Measurements from ENCODE around the gene C10orf90.

C10orf90 gene

DNA sequence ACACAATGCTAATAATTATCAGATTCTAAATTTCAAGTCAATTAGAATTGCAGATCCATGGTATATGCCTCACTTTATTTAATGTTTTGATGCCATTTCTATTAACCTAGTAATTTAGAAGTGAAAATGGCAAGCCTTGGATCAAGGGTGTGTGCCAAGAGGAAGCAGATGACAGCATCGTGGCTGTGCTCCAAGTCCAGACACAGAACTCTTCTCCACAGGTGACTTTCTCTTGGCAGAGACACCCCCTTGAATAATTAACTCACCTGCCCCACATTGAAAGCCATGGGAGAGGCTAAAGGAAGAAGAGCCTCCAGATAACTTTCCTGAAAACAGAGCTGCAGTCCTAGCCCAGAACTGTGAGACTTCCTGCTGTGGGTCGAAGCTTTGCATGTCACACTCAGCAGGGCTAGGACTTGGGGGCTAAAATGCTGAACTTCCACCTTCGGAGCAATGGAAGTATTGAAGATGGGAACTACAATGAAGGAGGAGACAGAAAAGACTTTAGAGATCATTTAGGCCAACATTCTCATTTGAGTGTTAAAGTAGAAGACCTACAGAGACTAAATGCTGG is 996 bp upstream of the C10orf90 start:
- no peak for DNase-seq

GRCh38 chr10:126670895-126671261 is 385 bp upstream of the C10orf90 start:
- no peak for DNase-seq

GRCh38 chr10:126669168-126669567 is 1.3 kb downstream of the C10orf90 start:
- no peak for DNase-seq

DNA sequence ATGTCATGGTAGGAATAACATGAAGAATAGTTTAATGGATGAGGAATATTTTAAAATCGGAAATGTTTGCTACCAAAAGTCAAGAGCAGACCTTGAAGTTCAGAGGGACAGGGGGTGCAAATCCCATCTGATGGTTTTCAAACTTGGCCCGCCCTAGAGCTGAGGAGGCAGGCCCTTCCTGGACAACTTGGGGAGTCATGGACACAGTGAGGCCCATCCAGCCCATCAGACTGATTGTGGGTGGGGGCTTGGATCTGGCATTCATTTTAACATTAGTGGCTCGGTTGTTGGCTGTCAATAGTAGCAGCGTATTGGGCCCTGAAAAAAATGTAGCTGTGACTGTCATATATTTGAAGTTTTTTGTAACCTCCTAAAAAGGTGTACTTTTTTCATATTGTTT is 2.0 kb downstream of the C10orf90 start:
- no peak for DNase-seq

DNA sequence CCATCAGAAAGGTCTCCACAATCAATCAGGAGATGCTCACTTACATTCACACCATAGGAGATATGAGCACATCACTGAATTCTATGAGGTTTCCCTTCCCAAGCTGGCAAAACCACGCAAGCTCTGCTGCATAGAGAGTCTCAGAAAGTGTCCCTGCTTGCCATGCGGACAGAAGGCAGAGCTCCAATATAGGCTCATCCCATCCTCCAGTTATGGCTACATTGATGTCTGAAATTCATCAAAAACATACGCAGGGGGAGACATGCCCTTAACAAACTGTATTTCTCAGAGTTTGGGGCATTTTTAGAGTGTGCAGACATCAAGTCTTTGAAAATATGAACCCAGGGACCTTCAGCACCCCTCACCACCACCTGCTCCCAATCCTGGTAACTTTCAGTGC is 2.9 kb downstream of the C10orf90 start:
- DNase-seq, result no peak

DNA sequence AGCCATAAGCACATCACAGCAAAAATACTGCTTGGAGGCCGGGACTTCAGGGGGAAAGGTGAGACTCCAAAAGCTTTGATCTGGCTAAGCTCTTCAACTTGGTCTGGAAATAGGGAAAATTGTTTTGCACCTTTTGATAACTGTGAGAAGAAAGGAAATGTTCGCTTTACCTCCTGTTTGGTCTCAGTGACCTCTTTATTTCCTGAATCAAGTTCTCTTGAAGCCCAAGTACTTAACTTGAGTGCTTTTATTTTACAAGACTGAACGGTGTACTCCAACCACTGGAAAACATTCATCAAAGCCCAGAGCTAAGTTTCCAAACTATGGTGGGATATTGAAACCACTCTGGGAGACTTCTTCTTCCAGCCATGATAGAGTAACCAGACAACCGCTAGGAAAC is 5.3 kb downstream of the C10orf90 start:
- no peak for DNase-seq

- no peak for DNase-seq
Observed at GRCh38 chr10:126663880-126664279, 6.6 kb downstream of the C10orf90 start.

GRCh38 chr10:126663328-126663727 is 7.2 kb downstream of the C10orf90 start:
- no peak for DNase-seq

DNA sequence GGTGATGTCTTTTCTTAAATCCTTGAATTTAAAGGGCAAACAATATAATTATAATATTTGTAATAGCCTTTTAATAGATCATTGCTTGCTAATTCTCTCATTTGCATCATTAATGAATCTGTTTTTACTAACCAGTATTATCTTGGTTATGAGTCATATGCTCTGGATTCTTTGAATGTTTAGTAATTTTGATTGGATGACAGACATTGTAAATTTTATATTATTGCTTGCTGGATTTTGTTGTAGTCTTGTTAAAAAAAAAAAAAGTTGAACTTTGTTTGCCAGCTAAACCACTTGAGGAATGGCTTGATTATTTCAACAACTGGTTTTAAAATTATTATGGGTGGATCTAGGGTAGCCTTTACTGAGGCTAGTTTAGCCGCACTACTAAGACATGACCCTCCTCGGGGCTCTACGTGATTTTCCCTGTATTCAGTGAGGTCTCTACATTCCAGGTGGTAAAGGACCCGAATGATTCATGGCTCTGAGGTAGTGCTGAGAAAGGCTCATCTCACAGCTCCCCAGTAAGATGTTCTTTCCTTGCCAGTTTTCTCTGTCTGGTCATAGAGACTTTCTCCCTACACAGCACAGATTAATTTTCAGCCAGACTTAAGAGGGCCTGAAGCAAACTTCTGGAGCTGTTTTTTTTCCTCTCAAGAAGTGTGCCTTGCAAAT is 8.5 kb downstream of the C10orf90 start:
- DNase-seq, result no peak

DNA sequence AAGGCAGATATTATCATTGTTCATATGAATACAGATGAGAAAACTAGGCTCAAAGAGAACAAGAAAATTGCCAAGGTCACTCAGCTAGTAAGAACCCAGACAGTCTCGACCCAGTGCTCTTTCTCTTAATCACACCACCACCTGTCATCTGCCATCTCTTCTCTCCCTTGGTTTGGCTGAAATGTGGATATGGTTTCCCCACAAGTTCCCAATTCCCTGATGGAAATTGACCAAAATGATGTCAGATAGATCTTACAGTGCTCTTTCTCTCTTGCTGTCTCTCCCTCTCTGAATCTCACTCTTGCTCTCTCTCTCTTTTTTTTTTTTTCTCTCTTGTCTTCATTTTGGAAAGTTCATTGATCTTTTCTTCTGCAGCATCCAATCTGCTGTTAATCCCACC is 9.1 kb downstream of the C10orf90 start:
- DNase-seq, result no peak

- DNase-seq, result no peak
Observed at GRCh38 chr10:126659750-126660149, 10.7 kb downstream of the C10orf90 start.

- no peak for DNase-seq
Observed at GRCh38 chr10:126658928-126659327, 11.6 kb downstream of the C10orf90 start.

GRCh38 chr10:126654579-126654978 is 15.9 kb downstream of the C10orf90 start:
- DNase-seq, result no peak

- no peak for DNase-seq
Observed at GRCh38 chr10:126651467-126651866, 19.0 kb downstream of the C10orf90 start.

GRCh38 chr10:126650161-126650560 is 20.3 kb downstream of the C10orf90 start:
- DNase-seq, result no peak

DNA sequence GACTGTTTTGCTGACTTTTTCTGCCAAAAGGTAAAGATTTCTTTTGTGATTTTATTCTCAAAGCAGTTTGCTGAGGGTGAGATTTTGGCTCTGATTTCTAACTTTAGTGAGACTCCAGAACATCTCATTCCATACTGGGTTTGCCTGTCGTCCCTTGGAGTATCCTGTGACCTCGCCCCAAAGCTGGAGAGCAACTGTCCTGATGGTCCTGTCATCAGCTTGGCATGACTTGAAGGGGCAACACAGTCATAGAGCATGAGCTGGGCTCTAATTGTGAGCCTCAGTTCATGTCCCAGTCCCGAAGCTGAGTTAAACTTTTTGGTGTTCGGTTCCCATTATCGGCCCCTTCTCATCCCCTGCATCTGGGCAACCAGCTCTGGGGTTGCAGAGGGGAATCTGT is 23.4 kb downstream of the C10orf90 start:
- DNase-seq, result no peak

- DNase-seq, result no peak
Observed at GRCh38 chr10:126646110-126646509, 24.4 kb downstream of the C10orf90 start.

GRCh38 chr10:126640401-126640800 is 30.1 kb downstream of the C10orf90 start:
- DNase-seq, result no peak

- no peak for DNase-seq
Observed at GRCh38 chr10:126639084-126639483, 31.4 kb downstream of the C10orf90 start.

- DNase-seq, result no peak
Observed at GRCh38 chr10:126638542-126638941, 32.0 kb downstream of the C10orf90 start.

GRCh38 chr10:126637501-126637900 is 33.0 kb downstream of the C10orf90 start:
- DNase-seq, result no peak

- DNase-seq, result no peak
Observed at GRCh38 chr10:126634911-126635310, 35.6 kb downstream of the C10orf90 start.

DNA sequence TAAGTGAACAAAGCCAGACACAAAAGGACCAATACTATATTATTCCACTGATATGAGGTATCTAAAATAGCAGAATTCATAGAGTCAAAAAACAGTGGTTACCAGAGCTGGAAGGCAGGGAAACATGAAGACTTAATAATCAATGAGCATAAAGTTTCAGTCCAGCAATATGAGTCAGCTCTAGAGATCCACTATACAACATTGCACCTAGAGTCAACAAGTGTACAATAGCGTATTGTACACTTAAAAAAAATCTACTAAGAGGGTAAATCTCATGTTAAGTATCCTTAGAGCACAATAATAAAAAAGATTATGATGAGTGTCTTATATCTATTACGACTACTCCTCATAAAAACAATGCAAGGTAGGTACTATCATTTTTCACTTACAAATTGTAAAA is 36.1 kb downstream of the C10orf90 start:
- no peak for DNase-seq

- no peak for DNase-seq
Observed at GRCh38 chr10:126632705-126633104, 37.8 kb downstream of the C10orf90 start.

- no peak for DNase-seq
Observed at GRCh38 chr10:126629925-126630624, 40.4 kb downstream of the C10orf90 start.

Measured in KG1 (cell line).